Measurements from ENCODE around the gene FNTB. TPM values are rescaled to one million over a fixed set of nuclear protein-coding genes. Genes with fewer than 3 reads are reported as not detected.
"Not testable (repeated sequence)": the region's sequence is repeated elsewhere in the genome, so short reads cannot be mapped to it uniquely, and the experiment has no call there.

FNTB gene
- total and polyA plus RNA-seq, 2 donors (not counting 1 experiment from before 2014, with no cell fraction given), result 6.6 to 10.2 TPM

- intact Hi-C loops (cut with micrococcal nuclease), result no loop called here
- H3K79me2 ChIP-seq (ENCODE audit: control insufficient read depth, insufficient read depth, low read length), result no peaks in the 10 kb centered on the region
- H3K4me1 ChIP-seq (ENCODE audit: control insufficient read depth in 2 of 2, insufficient read depth in 2 of 2, low read length in 2 of 2), result no peaks in the 10 kb centered on the region
- no peaks in the 10 kb centered on the region for H3K9me3 ChIP-seq (ENCODE audit: control extremely low read depth in 1 of 3, control insufficient read depth in 2 of 3, insufficient read depth in 1 of 3, low read length in 2 of 3)
- no peak overlapping the region for H3K27ac Mint-ChIP-seq
- no peak overlapping the region for H3K27ac ChIP-seq (ENCODE audit: low read length in 2 of 2)
- H3K27me3 Mint-ChIP-seq, result no peaks in the 10 kb centered on the region
- H3K4me2 ChIP-seq (replicated peaks; ENCODE audit: low read depth, low read length, poor library complexity, severe bottlenecking), result no peak overlapping the region
- H3K4me3 ChIP-seq (ENCODE audit: control extremely low read depth in 1 of 5, extremely low read depth in 1 of 5, insufficient read depth in 1 of 5, low read depth in 2 of 5, low read length in 4 of 5), result no peak overlapping the region
- ChIA-PET CTCF (interaction anchor here (0.5 to 1.5 kb wide), 3 partner anchors 11 to 1291 kb away, joined by 3 to 4 read pairs (median 3); no protein-coding TSS in a partner anchor), POLR2A (no interaction called here)
- ATAC-seq (ENCODE audit: low read depth) (no peak), DNase-seq (no peak)
- H3K4me3 Mint-ChIP-seq, result no peak overlapping the region
- no peaks in the 10 kb centered on the region for H4K20me1 ChIP-seq (ENCODE audit: control insufficient read depth, insufficient read depth, low read length, poor library complexity, severe bottlenecking)
- no peaks in the 10 kb centered on the region for H3K4me1 Mint-ChIP-seq
- H3K36me3 ChIP-seq (replicated peaks in 1 of 2; ENCODE audit: control extremely low read depth in 1 of 2, control insufficient read depth in 1 of 2, extremely low read depth in 1 of 2, insufficient read depth in 2 of 2, low read length in 1 of 2), result peaks cover 3 to 20% of the 10 kb centered on the region in 2 experiments
- H3K27me3 ChIP-seq (replicated peaks in 1 of 4; ENCODE audit: control extremely low read depth in 1 of 4, control insufficient read depth in 3 of 4, insufficient read depth in 4 of 4, low read length in 3 of 4), result no peaks in the 10 kb centered on the region
- 80% methylated on average over 1 of the region's 3 CpGs for WGBS (ENCODE audit: insufficient coverage)
- no peak overlapping the region for H2AFZ ChIP-seq (ENCODE audit: insufficient read depth, low read depth, low read length, poor library complexity, severe bottlenecking)
- no peaks in the 10 kb centered on the region for H3K9me3 Mint-ChIP-seq (ENCODE audit: insufficient read depth)
- H3K9ac ChIP-seq (ENCODE audit: low read length), result no peak overlapping the region
- no peak for TF ChIP-seq EZH2 (IDR thresholded peaks at IDR 0.05; ENCODE audit: borderline replicate concordance, insufficient read depth, low read depth, low read length, poor library complexity, severe bottlenecking)
- no peak for TF ChIP-seq CTCF (IDR thresholded peaks at IDR 0.05)
These were observed 42.2 kb downstream of the FNTB start for GRCh38 chr14:65028937-65029336.

DNA sequence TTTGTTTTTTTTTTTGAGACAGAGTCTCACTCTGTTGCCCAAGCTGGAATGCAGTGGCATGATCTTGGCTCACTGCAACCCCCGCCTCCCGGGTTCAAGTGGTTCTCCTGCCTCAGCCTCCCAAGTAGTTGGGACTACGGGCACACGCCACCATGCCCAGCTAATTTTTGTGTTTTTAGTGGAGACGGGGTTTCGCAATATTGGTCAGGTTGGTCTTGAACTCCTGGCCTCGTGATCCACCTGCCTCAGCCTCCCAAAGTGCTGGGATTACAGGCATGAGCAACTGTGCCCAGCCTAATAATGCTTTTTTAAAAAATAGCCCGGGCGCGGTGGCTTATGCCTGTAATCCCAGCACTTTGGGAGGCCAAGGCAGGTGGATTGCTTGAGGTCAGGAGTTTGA lies 44.6 kb downstream of the FNTB start:
- CTCF ChIA-PET; H3K4me3 ChIP-seq (ENCODE audit: control extremely low read depth in 1 of 5, extremely low read depth in 1 of 5, insufficient read depth in 1 of 5, low read depth in 2 of 5, low read length in 4 of 5): not testable (repeated sequence)

More for the DNA sequence above, 44.6 kb downstream of the FNTB start:
- H3K27ac ChIP-seq (ENCODE audit: low read length in 2 of 2); H3K9ac ChIP-seq (ENCODE audit: low read length); DNase-seq; H3K27me3 Mint-ChIP-seq; H3K9me3 ChIP-seq (ENCODE audit: control extremely low read depth in 1 of 3, control insufficient read depth in 2 of 3, insufficient read depth in 1 of 3, low read length in 2 of 3); H3K9me3 Mint-ChIP-seq (ENCODE audit: insufficient read depth); H3K4me1 Mint-ChIP-seq; intact Hi-C loops (cut with micrococcal nuclease); H3K4me2 ChIP-seq (replicated peaks; ENCODE audit: low read depth, low read length, poor library complexity, severe bottlenecking); H2AFZ ChIP-seq (ENCODE audit: insufficient read depth, low read depth, low read length, poor library complexity, severe bottlenecking); POLR2A ChIA-PET; H3K27ac Mint-ChIP-seq; H3K4me1 ChIP-seq (ENCODE audit: control insufficient read depth in 2 of 2, insufficient read depth in 2 of 2, low read length in 2 of 2); H3K27me3 ChIP-seq (replicated peaks in 1 of 4; ENCODE audit: control extremely low read depth in 1 of 4, control insufficient read depth in 3 of 4, insufficient read depth in 4 of 4, low read length in 3 of 4); H3K4me3 Mint-ChIP-seq; ATAC-seq (ENCODE audit: low read depth); H4K20me1 ChIP-seq (ENCODE audit: control insufficient read depth, insufficient read depth, low read length, poor library complexity, severe bottlenecking); H3K79me2 ChIP-seq (ENCODE audit: control insufficient read depth, insufficient read depth, low read length): not testable (repeated sequence)
- H3K36me3 ChIP-seq (replicated peaks in 1 of 2; ENCODE audit: control extremely low read depth in 1 of 2, control insufficient read depth in 1 of 2, extremely low read depth in 1 of 2, insufficient read depth in 2 of 2, low read length in 1 of 2), result peaks cover 3 to 19% of the 10 kb centered on the region in 2 experiments
- 98% methylated on average over 9 of the region's 10 CpGs for WGBS (ENCODE audit: insufficient coverage)
